Measurements from ENCODE around the gene PDIA6. TPM values are rescaled to one million over a fixed set of nuclear protein-coding genes. Genes with fewer than 3 reads are reported as not detected.

Gene PDIA6
- total and polyA plus RNA-seq, 9 of the 15 experiments (the other 6 are each of a cell fraction or from before 2014, with no cell fraction given): 166 to 268 (median 229) TPM

DNA sequence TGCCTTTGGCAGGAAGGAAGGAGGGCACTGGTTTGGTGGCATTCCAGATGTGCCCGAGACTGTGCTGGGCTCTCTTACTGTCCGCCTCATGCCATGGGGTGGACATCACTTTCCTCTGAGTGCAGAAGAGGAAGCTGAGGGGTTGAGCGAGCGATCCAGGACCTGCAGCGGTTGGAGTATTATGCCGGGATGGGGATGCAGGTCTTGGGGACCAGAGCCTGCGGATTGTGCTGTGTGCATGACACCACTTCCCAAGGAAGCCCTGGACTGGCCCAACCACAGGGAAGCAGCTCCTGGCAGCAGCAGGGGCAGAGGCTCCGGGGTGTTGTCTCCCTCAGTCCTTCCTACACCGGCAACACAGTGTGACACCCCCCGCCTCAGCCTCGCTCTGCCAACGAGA is 46.7 kb downstream of the PDIA6 start:
- ATAC-seq (no peak), DNase-seq (ENCODE audit: extremely low read depth in 1 of 4, low spot score in 3 of 4) (no peak), FAIRE-seq (no peak)
- H3K4me3 ChIP-seq: no peak overlapping the region
- no peaks in the 10 kb centered on the region; the same call in 1 of the 2 replicates for H4K20me1 ChIP-seq (replicated peaks; ENCODE audit: control insufficient read depth, insufficient read depth, low read length)
- H3K79me2 ChIP-seq (ENCODE audit: control insufficient read depth, insufficient read depth, low read length): no peaks in the 10 kb centered on the region
- BruUV-seq (replicated peaks): no TSS peak
- H3K27ac ChIP-seq (ENCODE audit: extremely low read depth, low read depth, low read length): no peak overlapping the region
- no peak overlapping the region for H2AFZ ChIP-seq (ENCODE audit: low read depth, low read length)
- no peaks in the 10 kb centered on the region for H3K9me1 ChIP-seq (ENCODE audit: control insufficient read depth, insufficient read depth, low read length)
- ChIA-PET POLR2A (interaction anchor here (0.6 to 0.8 kb wide), 5 partner anchors 14 to 333 kb away, joined by 3 to 5 read pairs (median 4); partner anchors contain the start of gene NOL10), CTCF (ENCODE audit: low intra/inter-chr PET ratio) (no interaction called here)
- H3K4me1 ChIP-seq (replicated peaks in 1 of 2; ENCODE audit: control insufficient read depth in 2 of 2, insufficient read depth in 2 of 2, low read length in 2 of 2): peaks cover 6 to 8% of the 10 kb centered on the region in 2 experiments; a peak in 3 of 5 replicates
- in situ Hi-C loops (cut with MboI) (no loop called here), intact Hi-C loops (cut with micrococcal nuclease) (no loop called here)
- 3% methylated on average over 10 of the region's 12 CpGs for WGBS (ENCODE audit: insufficient coverage, low coverage, missing lambda C conversion rate)
- no peak overlapping the region for H3K9ac ChIP-seq (ENCODE audit: insufficient read depth in 1 of 2, low read depth in 2 of 2, low read length in 2 of 2)
- H3K27me3 ChIP-seq (ENCODE audit: control insufficient read depth in 2 of 2, insufficient read depth in 2 of 2, low read length in 2 of 2): peaks cover 32 to 77% of the 10 kb centered on the region in 2 experiments; a peak in 4 of 5 replicates
- H3K9me3 ChIP-seq (replicated peaks; ENCODE audit: control insufficient read depth, insufficient read depth, low read depth, low read length): no peaks in the 10 kb centered on the region
- H3K36me3 ChIP-seq (ENCODE audit: control insufficient read depth, insufficient read depth, low read length): no peaks in the 10 kb centered on the region
- H3K4me2 ChIP-seq (ENCODE audit: insufficient read depth, low read length): no peak overlapping the region
- TF ChIP-seq, protein P1, sequence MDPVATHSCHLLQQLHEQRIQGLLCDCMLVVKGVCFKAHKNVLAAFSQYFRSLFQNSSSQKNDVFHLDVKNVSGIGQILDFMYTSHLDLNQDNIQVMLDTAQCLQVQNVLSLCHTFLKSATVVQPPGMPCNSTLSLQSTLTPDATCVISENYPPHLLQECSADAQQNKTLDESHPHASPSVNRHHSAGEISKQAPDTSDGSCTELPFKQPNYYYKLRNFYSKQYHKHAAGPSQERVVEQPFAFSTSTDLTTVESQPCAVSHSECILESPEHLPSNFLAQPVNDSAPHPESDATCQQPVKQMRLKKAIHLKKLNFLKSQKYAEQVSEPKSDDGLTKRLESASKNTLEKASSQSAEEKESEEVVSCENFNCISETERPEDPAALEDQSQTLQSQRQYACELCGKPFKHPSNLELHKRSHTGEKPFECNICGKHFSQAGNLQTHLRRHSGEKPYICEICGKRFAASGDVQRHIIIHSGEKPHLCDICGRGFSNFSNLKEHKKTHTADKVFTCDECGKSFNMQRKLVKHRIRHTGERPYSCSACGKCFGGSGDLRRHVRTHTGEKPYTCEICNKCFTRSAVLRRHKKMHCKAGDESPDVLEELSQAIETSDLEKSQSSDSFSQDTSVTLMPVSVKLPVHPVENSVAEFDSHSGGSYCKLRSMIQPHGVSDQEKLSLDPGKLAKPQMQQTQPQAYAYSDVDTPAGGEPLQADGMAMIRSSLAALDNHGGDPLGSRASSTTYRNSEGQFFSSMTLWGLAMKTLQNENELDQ (CRISPR knock-in tag; IDR thresholded peaks at IDR 0.05; ENCODE audit: borderline replicate concordance): no peak
- no peak for TF ChIP-seq TBL1XR1 (IDR thresholded peaks at IDR 0.05; ENCODE audit: low read length in 2 of 2)
- TF ChIP-seq CEBPG (CRISPR knock-in tag; IDR thresholded peaks at IDR 0.05): no peak
- TF ChIP-seq CEBPG (tag; conservative IDR thresholded peaks at IDR 0.05 in 1 of 2, IDR thresholded peaks at IDR 0.05 in 1 of 2): no peak
- TF ChIP-seq CREBBP (IDR thresholded peaks at IDR 0.05; ENCODE audit: low read depth, low read length): no peak
- no peak for TF ChIP-seq ERF (CRISPR knock-in tag; IDR thresholded peaks at IDR 0.05)
- TF ChIP-seq, protein P2, sequence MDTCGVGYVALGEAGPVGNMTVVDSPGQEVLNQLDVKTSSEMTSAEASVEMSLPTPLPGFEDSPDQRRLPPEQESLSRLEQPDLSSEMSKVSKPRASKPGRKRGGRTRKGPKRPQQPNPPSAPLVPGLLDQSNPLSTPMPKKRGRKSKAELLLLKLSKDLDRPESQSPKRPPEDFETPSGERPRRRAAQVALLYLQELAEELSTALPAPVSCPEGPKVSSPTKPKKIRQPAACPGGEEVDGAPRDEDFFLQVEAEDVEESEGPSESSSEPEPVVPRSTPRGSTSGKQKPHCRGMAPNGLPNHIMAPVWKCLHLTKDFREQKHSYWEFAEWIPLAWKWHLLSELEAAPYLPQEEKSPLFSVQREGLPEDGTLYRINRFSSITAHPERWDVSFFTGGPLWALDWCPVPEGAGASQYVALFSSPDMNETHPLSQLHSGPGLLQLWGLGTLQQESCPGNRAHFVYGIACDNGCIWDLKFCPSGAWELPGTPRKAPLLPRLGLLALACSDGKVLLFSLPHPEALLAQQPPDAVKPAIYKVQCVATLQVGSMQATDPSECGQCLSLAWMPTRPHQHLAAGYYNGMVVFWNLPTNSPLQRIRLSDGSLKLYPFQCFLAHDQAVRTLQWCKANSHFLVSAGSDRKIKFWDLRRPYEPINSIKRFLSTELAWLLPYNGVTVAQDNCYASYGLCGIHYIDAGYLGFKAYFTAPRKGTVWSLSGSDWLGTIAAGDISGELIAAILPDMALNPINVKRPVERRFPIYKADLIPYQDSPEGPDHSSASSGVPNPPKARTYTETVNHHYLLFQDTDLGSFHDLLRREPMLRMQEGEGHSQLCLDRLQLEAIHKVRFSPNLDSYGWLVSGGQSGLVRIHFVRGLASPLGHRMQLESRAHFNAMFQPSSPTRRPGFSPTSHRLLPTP (IDR thresholded peaks at IDR 0.05; ENCODE audit: borderline replicate concordance, extremely low read depth, insufficient read length): no peak
- TF ChIP-seq PYGO2 (tag; IDR thresholded peaks at IDR 0.05): no peak
- no peak for TF ChIP-seq TRIM24 (IDR thresholded peaks at IDR 0.05)
- no peak for TF ChIP-seq FOSL1 (tag; conservative IDR thresholded peaks at IDR 0.05)
- TF ChIP-seq, protein P3, sequence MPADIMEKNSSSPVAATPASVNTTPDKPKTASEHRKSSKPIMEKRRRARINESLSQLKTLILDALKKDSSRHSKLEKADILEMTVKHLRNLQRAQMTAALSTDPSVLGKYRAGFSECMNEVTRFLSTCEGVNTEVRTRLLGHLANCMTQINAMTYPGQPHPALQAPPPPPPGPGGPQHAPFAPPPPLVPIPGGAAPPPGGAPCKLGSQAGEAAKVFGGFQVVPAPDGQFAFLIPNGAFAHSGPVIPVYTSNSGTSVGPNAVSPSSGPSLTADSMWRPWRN (IDR thresholded peaks at IDR 0.05; ENCODE audit: low read depth): no peak
- TF ChIP-seq XRCC5 (IDR thresholded peaks at IDR 0.05; ENCODE audit: low read depth, low read length): no peak
- no peak for TF ChIP-seq U2AF1 (optimal IDR thresholded peaks at IDR 0.05; ENCODE audit: low read depth, low read length)
- TF ChIP-seq ZFX (CRISPR knock-in tag; IDR thresholded peaks at IDR 0.05): no peak
- no peak for TF ChIP-seq MED1 (CRISPR knock-in tag; IDR thresholded peaks at IDR 0.05; ENCODE audit: borderline replicate concordance)
- no peak for TF ChIP-seq NCOR1 (IDR thresholded peaks at IDR 0.05)
- no peak for TF ChIP-seq GATA2 (CRISPR knock-in tag; IDR thresholded peaks at IDR 0.05)
- TF ChIP-seq NFIC (IDR thresholded peaks at IDR 0.05): no peak

Measured in K562 (cell line).